ENCODE results near the gene PIAS4.

Gene PIAS4, protein sequence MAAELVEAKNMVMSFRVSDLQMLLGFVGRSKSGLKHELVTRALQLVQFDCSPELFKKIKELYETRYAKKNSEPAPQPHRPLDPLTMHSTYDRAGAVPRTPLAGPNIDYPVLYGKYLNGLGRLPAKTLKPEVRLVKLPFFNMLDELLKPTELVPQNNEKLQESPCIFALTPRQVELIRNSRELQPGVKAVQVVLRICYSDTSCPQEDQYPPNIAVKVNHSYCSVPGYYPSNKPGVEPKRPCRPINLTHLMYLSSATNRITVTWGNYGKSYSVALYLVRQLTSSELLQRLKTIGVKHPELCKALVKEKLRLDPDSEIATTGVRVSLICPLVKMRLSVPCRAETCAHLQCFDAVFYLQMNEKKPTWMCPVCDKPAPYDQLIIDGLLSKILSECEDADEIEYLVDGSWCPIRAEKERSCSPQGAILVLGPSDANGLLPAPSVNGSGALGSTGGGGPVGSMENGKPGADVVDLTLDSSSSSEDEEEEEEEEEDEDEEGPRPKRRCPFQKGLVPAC

GRCh38 chr19:4007021-4007835 is at the start of gene PIAS4:
Gene PIAS4 (plus strand): TSS chr19:4007736. CDS start chr19:4007761, 25 bp downstream.
- peak; percentile 63 for DNase-seq (ENCODE audit: low read depth)
- H3K4me3 ChIP-seq (ENCODE audit: low read length): peak within 1 kb of the TSS; percentile 87
- TF ChIP-seq CTCF (conservative IDR thresholded peaks at IDR 0.05; ENCODE audit: low read depth, low read length): no peak

- no peak overlapping the region for H3K4me3 ChIP-seq (ENCODE audit: low read length)
- DNase-seq (ENCODE audit: low read depth): no peak
- no peak for TF ChIP-seq CTCF (conservative IDR thresholded peaks at IDR 0.05; ENCODE audit: low read depth, low read length)
Observed at GRCh38 chr19:3958836-3959765, 48.4 kb upstream of the PIAS4 start.

DNA sequence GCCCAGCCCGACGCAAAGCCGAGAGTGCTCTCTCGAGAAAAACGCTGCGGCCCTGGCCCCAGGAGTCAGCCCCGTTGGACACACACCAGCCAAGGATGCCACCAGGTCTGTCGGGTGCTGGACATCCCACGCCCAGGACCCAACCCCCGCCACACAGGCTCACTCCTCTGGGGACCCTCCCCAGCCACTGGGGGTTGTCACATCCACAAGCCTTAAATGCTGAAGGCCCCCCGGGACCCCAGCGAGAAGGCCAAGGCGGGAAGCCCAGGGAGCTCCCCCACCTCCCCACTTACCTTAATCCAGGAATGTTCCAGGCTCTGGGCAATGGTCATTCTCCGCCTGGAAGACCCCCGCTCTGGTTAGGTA is 47.8 kb upstream of the PIAS4 start:
- TF ChIP-seq CTCF (conservative IDR thresholded peaks at IDR 0.05; ENCODE audit: low read depth, low read length): no peak
- H3K4me3 ChIP-seq (ENCODE audit: low read length): no peak overlapping the region
- DNase-seq (ENCODE audit: low read depth): no peak

- H3K4me3 ChIP-seq (ENCODE audit: low read length): no peak overlapping the region
- no peak for DNase-seq (ENCODE audit: low read depth)
- TF ChIP-seq CTCF (conservative IDR thresholded peaks at IDR 0.05; ENCODE audit: low read depth, low read length): no peak
Observed at GRCh38 chr19:3961007-3961406, 46.5 kb upstream of the PIAS4 start.

DNA sequence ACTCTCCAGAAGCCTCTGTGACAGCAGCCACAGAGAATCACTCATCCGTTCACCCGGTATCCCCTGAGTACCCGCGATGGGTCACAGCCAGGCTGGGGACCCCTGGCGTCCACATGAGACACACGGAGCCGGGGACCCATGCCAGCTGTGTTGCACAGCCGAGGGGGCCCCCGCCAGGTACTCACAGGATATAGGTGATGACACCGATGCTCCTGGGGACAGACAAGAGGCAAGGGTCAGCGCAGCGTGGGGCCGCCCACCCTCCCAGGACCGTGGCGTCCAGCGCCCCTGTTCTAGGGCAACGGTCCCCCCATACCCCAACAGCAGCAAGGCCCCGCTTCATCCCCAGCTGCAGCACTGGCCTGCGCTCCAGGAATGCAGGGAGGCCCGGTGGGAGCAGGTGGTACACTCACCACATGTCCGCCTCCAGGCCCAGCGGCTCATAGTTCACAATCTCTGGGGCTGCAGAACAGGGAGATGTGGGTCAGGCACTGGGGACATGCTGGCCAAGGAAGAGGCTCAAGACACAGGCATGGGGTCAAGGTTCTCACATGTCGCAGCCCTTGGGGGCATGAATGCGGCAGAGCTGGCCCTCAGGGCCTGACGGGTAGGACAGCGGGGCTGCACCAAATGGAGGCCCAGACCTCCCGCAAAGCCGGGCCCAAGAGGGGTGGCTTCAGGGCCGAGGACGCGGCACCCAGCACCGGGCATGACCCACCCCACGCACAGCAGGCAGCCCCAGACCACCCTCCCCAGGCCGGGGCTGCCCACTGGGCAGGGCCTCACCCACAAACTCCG is 43.9 kb upstream of the PIAS4 start:
- DNase-seq (ENCODE audit: low read depth): no peak
- no peak overlapping the region for H3K4me3 ChIP-seq (ENCODE audit: low read length)
- TF ChIP-seq CTCF (conservative IDR thresholded peaks at IDR 0.05; ENCODE audit: low read depth, low read length): no peak

All from retinal pigment epithelial cell (primary cell).